GM19372 (cell line): ENCODE measurements around the gene SEMA5A.

Source experiments
- ATAC-seq: cut with Tn5 transposase; IDR thresholded peaks from one replicate; pipeline ENCODE4 v1.9.1; 2021; ENCODE audit warnings: mild to moderate bottlenecking, low read depth, moderate library complexity; ENCODE audit not compliant: unreplicated experiment

SEMA5A gene

DNA sequence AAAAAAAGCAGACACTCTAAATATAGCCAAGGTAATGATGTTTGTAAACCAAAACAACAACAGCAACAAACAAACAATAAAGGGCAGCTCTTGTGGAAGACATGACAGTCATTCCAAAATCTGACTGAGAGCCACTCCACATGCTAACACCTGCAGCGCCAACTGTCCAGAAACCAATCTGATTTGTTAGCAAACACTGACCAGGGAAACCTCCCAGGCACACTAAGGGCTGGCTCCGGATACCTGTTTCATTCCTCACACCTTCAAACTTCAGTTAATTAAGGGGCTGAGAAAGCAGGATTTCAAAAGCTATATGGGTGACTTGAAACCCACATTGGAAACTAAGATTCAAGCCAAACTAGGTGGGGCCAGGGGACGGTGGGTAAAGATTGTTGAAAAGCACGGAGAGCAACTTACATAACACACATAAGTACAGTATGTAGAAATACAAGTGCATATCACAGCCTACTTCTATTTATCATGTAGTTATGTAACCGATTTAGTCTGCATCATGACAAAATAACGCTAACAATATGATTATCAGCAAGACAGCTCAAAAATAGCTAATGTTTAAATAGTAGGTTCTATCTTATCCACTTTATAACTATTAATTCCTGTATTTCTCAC, 203.6 kb downstream of the SEMA5A start:
- ATAC-seq: no peak

DNA sequence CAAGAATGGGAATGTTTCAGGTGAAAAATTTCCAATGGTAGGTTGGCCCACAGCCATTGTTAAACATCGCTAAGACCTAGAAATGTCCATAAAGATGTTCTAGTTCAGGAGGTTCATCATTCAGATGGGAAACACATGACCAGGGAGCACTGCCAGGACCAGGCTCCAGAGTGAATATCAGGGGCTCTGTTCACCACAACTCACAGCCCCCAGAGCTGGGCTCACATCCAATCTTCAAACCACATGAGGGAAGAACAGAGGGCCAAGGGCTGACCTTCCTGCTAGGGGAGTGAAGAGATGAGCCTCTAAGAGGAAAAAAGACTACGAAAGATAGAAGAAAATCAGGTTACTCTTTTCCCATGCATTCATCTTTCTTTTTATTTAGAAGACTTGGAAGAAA, 205.8 kb downstream of the SEMA5A start:
- ATAC-seq: no peak

DNA sequence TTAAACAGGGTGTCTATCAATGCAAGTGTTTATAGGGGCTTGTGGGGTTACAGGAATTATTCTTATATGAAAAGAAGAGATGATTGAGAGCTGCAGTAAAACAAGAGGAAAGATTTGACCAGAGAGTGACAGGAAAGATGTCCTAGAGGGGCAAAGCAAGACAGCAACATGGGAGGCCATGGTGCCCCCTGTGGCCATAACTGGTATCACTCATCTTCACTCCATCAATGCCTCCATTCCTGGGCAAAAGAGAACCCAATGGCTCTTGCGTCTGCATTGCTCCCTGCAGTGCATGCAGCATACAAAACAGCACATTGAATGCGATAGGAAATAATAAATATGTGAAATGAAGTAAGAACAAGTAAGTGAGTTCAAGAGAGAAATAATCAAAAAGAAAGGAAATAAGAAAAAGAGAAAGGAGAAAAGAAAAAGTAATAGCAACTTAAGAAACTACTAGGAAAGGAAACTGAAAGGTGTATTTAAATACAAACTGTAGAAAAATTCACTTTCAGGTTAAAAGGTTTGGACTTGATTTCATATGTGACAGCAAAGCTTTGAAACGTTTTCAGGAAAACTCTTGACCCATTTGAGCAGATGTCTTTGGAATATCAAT, 206.6 kb downstream of the SEMA5A start:
- no peak for ATAC-seq

- ATAC-seq: no peak
Observed at GRCh38 chr5:9338796-9339195, 207.1 kb downstream of the SEMA5A start.

DNA sequence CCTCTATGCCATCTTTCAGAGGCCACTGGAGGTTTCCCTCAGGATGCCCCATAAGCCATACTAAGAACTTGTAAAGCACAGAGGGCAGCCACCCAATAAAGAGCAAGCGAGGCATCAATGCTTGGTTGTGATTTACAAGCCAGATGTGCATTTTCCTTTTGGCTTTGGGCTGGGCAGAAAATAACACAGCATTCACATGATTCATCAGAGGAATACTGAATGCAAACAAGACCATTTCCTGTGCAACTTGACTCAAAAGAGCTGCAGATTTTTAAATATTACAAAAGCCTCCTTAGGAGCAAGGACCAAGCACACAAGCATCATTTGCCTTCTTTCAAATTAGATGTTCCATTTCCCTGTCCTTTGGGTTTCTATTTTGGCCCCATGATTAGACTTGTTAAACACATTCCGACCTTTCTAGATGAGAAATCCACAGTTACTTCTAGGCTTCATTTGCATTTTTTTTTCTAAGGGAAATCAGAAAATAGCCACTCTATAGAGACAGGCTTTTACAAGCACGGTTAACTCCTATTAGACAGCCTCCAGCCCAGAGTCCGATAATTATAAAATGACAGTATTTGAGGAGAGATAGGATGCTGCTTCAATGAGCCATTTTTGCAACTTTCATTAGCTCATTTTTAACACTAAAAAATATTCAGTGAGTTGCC, 207.8 kb downstream of the SEMA5A start:
- ATAC-seq: no peak

GRCh38 chr5:9335754-9336495, 209.9 kb downstream of the SEMA5A start:
- ATAC-seq: no peak

GRCh38 chr5:9335269-9335668, 210.6 kb downstream of the SEMA5A start:
- no peak for ATAC-seq

- ATAC-seq: no peak
Observed at GRCh38 chr5:9332026-9332425, 213.8 kb downstream of the SEMA5A start.

- ATAC-seq: no peak
Observed at GRCh38 chr5:9331372-9331771, 214.5 kb downstream of the SEMA5A start.

GRCh38 chr5:9329125-9329524, 216.8 kb downstream of the SEMA5A start:
- no peak for ATAC-seq

DNA sequence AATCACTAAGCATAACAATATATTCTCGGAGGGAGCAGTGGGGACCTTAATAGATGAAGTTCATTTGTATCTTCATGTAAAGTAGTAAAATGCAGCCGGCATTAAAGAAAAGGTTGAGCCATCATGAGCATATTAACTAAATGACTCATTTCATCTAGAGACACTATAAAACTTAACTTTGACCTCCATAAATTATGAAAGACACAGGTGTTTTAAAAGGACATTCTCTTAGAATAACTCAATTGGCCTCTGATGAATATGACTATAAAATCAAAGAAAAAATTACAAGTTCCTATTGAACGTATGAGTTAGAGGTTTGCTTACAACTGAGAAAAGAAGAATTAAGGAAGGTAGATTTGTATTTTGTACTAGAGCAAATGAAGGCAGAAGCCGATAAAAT, 220.3 kb downstream of the SEMA5A start:
- no peak for ATAC-seq

GRCh38 chr5:9324348-9325077, 221.4 kb downstream of the SEMA5A start:
- no peak for ATAC-seq

GRCh38 chr5:9320652-9321051, 225.2 kb downstream of the SEMA5A start:
- no peak for ATAC-seq

GRCh38 chr5:9318031-9318430, 227.8 kb downstream of the SEMA5A start:
- ATAC-seq: no peak

GRCh38 chr5:9316733-9317132, 229.1 kb downstream of the SEMA5A start:
- ATAC-seq: no peak

DNA sequence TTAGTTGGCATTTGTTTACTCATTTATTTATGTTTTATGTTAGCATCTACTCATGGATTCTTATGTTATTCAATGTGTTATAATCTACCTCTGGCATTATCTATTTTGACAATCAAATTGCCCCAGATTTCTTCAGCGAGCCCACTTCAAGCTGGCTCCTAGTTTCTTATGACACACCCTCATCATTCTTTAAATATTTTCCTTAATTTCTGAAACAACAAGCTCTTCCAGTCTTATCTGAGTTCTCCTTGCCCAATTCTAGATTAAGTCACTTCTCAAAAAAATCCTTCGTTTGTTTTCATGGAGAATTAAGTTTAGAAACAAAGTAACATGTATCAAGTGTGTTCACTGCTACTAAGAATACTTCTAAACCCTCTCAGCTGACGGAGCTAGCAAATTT, 229.8 kb downstream of the SEMA5A start:
- no peak for ATAC-seq

GRCh38 chr5:9314558-9314957, 231.3 kb downstream of the SEMA5A start:
- no peak for ATAC-seq

DNA sequence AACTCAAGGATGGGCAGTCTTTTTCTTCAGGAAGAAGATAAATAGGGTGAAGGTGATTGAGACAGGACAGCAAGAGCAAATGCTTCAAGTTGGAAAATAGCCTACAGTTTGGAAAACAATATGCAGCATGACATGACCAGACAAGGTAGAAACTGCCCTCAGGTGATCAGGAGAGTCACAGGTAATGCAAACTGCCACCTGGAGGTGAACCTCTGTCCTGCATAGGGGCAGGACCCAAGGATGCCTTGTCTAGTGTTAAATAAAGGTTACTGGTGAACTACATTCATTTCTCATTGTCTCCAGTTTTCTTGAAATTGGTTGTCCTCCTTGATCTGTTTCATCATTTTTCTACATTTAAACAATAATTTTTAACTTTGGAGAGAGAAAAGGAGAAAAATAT, 232.1 kb downstream of the SEMA5A start:
- no peak for ATAC-seq

GRCh38 chr5:9307150-9307549, 238.7 kb downstream of the SEMA5A start:
- ATAC-seq: no peak

DNA sequence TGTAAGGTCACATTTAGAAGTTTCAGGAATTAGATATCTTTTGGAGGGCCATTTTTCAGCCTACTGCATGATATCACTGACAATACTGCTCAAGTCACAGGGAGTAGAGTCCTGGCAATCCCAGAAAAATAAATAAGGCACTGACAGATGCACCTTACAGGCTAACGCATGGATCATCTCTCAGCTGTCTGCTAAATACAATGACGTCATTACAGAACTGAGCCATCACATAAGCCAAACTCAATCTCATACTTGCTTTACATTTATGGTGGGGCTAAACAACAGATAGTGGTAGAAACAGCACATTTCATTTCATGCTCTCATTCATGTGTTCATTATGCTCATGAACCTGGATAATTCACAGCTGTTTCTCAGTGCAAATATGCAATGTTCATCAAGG, 243.7 kb downstream of the SEMA5A start:
- no peak for ATAC-seq

GRCh38 chr5:9301200-9301599, 244.7 kb downstream of the SEMA5A start:
- ATAC-seq: no peak
